Transverse colon (tissue), 4 donors: Measurements from ENCODE around the gene MYO5B. TPM values are rescaled to one million over a fixed set of nuclear protein-coding genes. Genes with fewer than 3 reads are reported as not detected.

Source experiments
- DNase-seq: peaks from one replicate; pipeline ENCODE4 v3.0.0-alpha.2; 2019
- H3K27ac ChIP-seq, 4 donors: fragments of 200-600 bp; sonication (generic); 2 replicates each; pipeline ENCODE4 v1.5.1; 2016 to 2018; ENCODE audit warnings: inconsistent platforms in 4 of 4
- H3K27me3 ChIP-seq: fragments of 200-600 bp; sonication (generic); 2 replicates; pipeline ENCODE4 v1.5.1; 2017; ENCODE audit warnings: inconsistent platforms
- H3K36me3 ChIP-seq, 4 donors: fragments of 200-600 bp; sonication (generic); 2 replicates each; pipeline ENCODE4 v1.5.1; 2017 to 2019; ENCODE audit warnings: inconsistent platforms in 4 of 4
- H3K4me1 ChIP-seq, 4 donors: fragments of 200-600 bp; sonication (generic); 2 replicates each; pipeline ENCODE4 v1.5.1; 2017 to 2020; ENCODE audit warnings: inconsistent platforms in 4 of 4
- H3K4me3 ChIP-seq, 4 donors: fragments of 200-600 bp; sonication (generic); 1 replicate in 1 of 4; 2 replicates in 3 of 4; pipeline versions ENCODE4 v1.5.1 to v1.6.1; 2017 to 2019; ENCODE audit warnings: inconsistent platforms in 4 of 4
- H3K9me3 ChIP-seq, 2 donors: fragments of 200-600 bp; sonication (generic); 2 replicates each; pipeline ENCODE4 v1.5.1; 2017 to 2019; ENCODE audit warnings: inconsistent platforms in 2 of 2
- CTCF ChIP-seq, 5 experiments: fragments of 200-600 bp in 3 of 5; fragments of 450-650 bp in 2 of 5; sonication (generic) in 3 of 5; IDR thresholded peaks; 1 replicate in 2 of 5; 2 replicates in 3 of 5; pipeline ENCODE4 v1.5.1; 2016 to 2017; ENCODE audit warnings: antibody characterized with exemption in 5 of 5, inconsistent platforms in 3 of 5, mild to moderate bottlenecking in 2 of 5, moderate library complexity in 1 of 5
- EP300 ChIP-seq: sonication (generic); formaldehyde crosslinking; IDR thresholded peaks from one replicate; pipeline ENCODE4 v1.6.1; 2017; ENCODE audit warnings: antibody characterized with exemption, low read depth
- POLR2A ChIP-seq: fragments of 450-650 bp; IDR thresholded peaks from one replicate; pipeline ENCODE4 v1.6.1; 2016; ENCODE audit warnings: antibody characterized with exemption, mild to moderate bottlenecking, moderate library complexity
- POLR2AphosphoS5 ChIP-seq, 3 donors: sonication (generic); formaldehyde crosslinking; IDR thresholded peaks; one replicate each; pipeline ENCODE4 v1.6.1; 2016; ENCODE audit warnings: antibody characterized with exemption in 3 of 3
- WGBS, 2 donors: methylation state at CpG; one replicate each; pipeline ENCODE4 v1.1.5; 2018; ENCODE audit warnings: low coverage in 1 of 2; 5-methylcytosine and 5-hydroxymethylcytosine counted together
- in situ Hi-C, 4 donors: fragments of 200-750 bp; cut with MboI; loops; one replicate each; pipeline versions ENCODE4 v1.15.0 to v1.15.1; 2017; ENCODE audit warnings: low sequenced_read_pairs in 3 of 4, low pct_ligation_motif_present in 1 of 4, low pct_unique_long_range_greater_than_20kb in 1 of 4
- intact Hi-C: fragments of 100-400 bp; cut with DNase I; formaldehyde crosslinking; loops from one replicate; pipeline ENCODE4 v1.15.1; 2023; ENCODE audit warnings: low total_unique reads
- total RNA-seq, 4 donors: library from RNA; depleted of rRNA; stranded (reverse); fragments of >200 nt; gene quantifications; one replicate each; pipeline ENCODE4 v1.1.0, GENCODE V29; 2016

MYO5B gene
- total RNA-seq, 4 donors from 2014 or later = 96.7 to 144 (median 114) TPM

- intact Hi-C loops = no loop called here
- no peaks in the 10 kb centered on the region for H3K36me3 ChIP-seq
- H3K9me3 ChIP-seq = no peaks in the 10 kb centered on the region
- H3K4me1 ChIP-seq = peaks cover 0 to 12% (median 2%) of the 10 kb centered on the region in 4 donors
- TF ChIP-seq POLR2A = no peak
- TF ChIP-seq POLR2AphosphoS5 (IDR thresholded peaks at IDR 0.05) = no peak
- no peak for TF ChIP-seq EP300
- TF ChIP-seq CTCF (IDR thresholded peaks at IDR 0.05) = no peak
- no peak overlapping the region for H3K4me3 ChIP-seq
- in situ Hi-C loops = no loop called here
- H3K27ac ChIP-seq = no peak overlapping the region
- H3K27me3 ChIP-seq = no peaks in the 10 kb centered on the region
- WGBS, 2 donors = 90% methylated on average over 2 of the region's 5 CpGs; no CpG with 5 or more reads in 1 of the 2 donors
- no peak for DNase-seq
These were observed 24.9 kb downstream of the MYO5B start for GRCh38 chr18:50170004-50170403.

GRCh38 chr18:50169149-50169548 is 25.8 kb downstream of the MYO5B start:
- Histone ChIP-seq H3K4me1 (peaks cover 0 to 12% (median 2%) of the 10 kb centered on the region in 4 donors), H3K27me3 (no peaks in the 10 kb centered on the region), H3K36me3 (no peaks in the 10 kb centered on the region), H3K9me3 (no peaks in the 10 kb centered on the region), H3K4me3 (no peak overlapping the region), H3K27ac (no peak overlapping the region)
- intact Hi-C loops = no loop called here
- in situ Hi-C loops = no loop called here
- TF ChIP-seq EP300 (no peak), POLR2AphosphoS5 (IDR thresholded peaks at IDR 0.05) (no peak), POLR2A (no peak), CTCF (IDR thresholded peaks at IDR 0.05) (no peak)
- WGBS, 2 donors = no CpG with 5 or more reads among the region's 2 CpGs
- DNase-seq = no peak

GRCh38 chr18:50167966-50168365 is 27.0 kb downstream of the MYO5B start:
- H3K36me3 ChIP-seq = no peaks in the 10 kb centered on the region
- TF ChIP-seq POLR2A = no peak
- no peak for TF ChIP-seq CTCF (IDR thresholded peaks at IDR 0.05)
- no peak for TF ChIP-seq EP300
- no peak for TF ChIP-seq POLR2AphosphoS5 (IDR thresholded peaks at IDR 0.05)
- DNase-seq = no peak
- H3K27me3 ChIP-seq = no peaks in the 10 kb centered on the region
- H3K4me3 ChIP-seq = no peak overlapping the region
- H3K4me1 ChIP-seq = peaks cover 0 to 12% (median 2%) of the 10 kb centered on the region in 4 donors
- intact Hi-C loops (no loop called here), in situ Hi-C loops (no loop called here)
- H3K9me3 ChIP-seq = no peaks in the 10 kb centered on the region
- no peak overlapping the region for H3K27ac ChIP-seq
- 90% methylated on average over 2 of the region's 2 CpGs; no CpG with 5 or more reads in 1 of the 2 donors for WGBS, 2 donors

- Histone ChIP-seq H3K27me3 (no peaks in the 10 kb centered on the region), H3K4me1 (peaks cover 0 to 16% (median 6%) of the 10 kb centered on the region in 4 donors), H3K27ac (no peak overlapping the region), H3K4me3 (no peak overlapping the region), H3K36me3 (no peaks in the 10 kb centered on the region), H3K9me3 (no peaks in the 10 kb centered on the region)
- no peak for TF ChIP-seq POLR2A
- no peak for TF ChIP-seq EP300
- 70 to 72% methylated on average over 3 of the region's 3 CpGs for WGBS, 2 donors
- DNase-seq = no peak
- intact Hi-C loops (no loop called here), in situ Hi-C loops (no loop called here)
These were observed 28.0 kb downstream of the MYO5B start for GRCh38 chr18:50166901-50167300.

- H3K27ac ChIP-seq = no peak overlapping the region
- intact Hi-C loops = no loop called here
These were observed 31.4 kb downstream of the MYO5B start for GRCh38 chr18:50163505-50163904.

More at GRCh38 chr18:50163505-50163904, 31.4 kb downstream of the MYO5B start:
- H3K4me3 ChIP-seq = no peak overlapping the region
- no peaks in the 10 kb centered on the region for H3K9me3 ChIP-seq
- no peak for DNase-seq
- peaks cover 3 to 49% (median 28%) of the 10 kb centered on the region in 4 donors for H3K4me1 ChIP-seq
- H3K36me3 ChIP-seq = no peaks in the 10 kb centered on the region
- 38 to 71% methylated on average over 1 of the region's 1 CpG for WGBS, 2 donors
- TF ChIP-seq POLR2AphosphoS5 (IDR thresholded peaks at IDR 0.05) (no peak), POLR2A (no peak), EP300 (no peak), CTCF (IDR thresholded peaks at IDR 0.05) (no peak)
- in situ Hi-C loops = no loop called here
- H3K27me3 ChIP-seq = no peaks in the 10 kb centered on the region
